Mesenchymal stem cell (in vitro differentiated cells and primary cell): ENCODE measurements around the gene GALC.

Source experiments
- DNase-seq: peaks from one replicate; pipeline ENCODE4 v3.0.0-alpha.2; 2013
- H2AFZ ChIP-seq: one replicate; pipeline ENCODE4 v1.6.1; 2013; ENCODE audit warnings: low read depth, mild to moderate bottlenecking, control low read depth, inconsistent platforms, low read length, moderate library complexity
- H2AK5ac ChIP-seq: 2 replicates; pipeline ENCODE4 v1.6.1; 2013; ENCODE audit warnings: low read length, moderate library complexity, mild to moderate bottlenecking, inconsistent platforms; ENCODE audit not compliant: severe bottlenecking
- H2BK120ac ChIP-seq: one replicate; pipeline ENCODE4 v1.6.1; 2013; ENCODE audit warnings: low read depth, mild to moderate bottlenecking, inconsistent platforms, low read length, moderate library complexity
- H2BK12ac ChIP-seq, 2 experiments: one replicate each; pipeline ENCODE4 v1.6.1; 2013; ENCODE audit warnings: inconsistent platforms in 2 of 2, low read length in 2 of 2, mild to moderate bottlenecking in 2 of 2, moderate library complexity in 2 of 2, control low read depth in 1 of 2
- H2BK15ac ChIP-seq: one replicate; pipeline ENCODE4 v1.6.1; 2013; ENCODE audit warnings: mild to moderate bottlenecking, low read depth, inconsistent platforms; ENCODE audit not compliant: poor library complexity, severe bottlenecking
- H2BK5ac ChIP-seq: 2 replicates; pipeline ENCODE4 v1.6.1; 2013; ENCODE audit warnings: low read depth, mild to moderate bottlenecking, low read length, control low read depth, inconsistent platforms; ENCODE audit not compliant: poor library complexity, severe bottlenecking
- H3K14ac ChIP-seq, 2 experiments: one replicate each; pipeline ENCODE4 v1.6.1; 2013; ENCODE audit warnings: inconsistent platforms in 2 of 2, low read length in 2 of 2, control low read depth in 1 of 2, mild to moderate bottlenecking in 1 of 2, moderate library complexity in 1 of 2
- H3K18ac ChIP-seq, 2 experiments: one replicate each; pipeline ENCODE4 v1.6.1; 2013; ENCODE audit warnings: inconsistent platforms in 2 of 2, low read length in 2 of 2, control low read depth in 1 of 2, low read depth in 1 of 2, mild to moderate bottlenecking in 1 of 2
- H3K23ac ChIP-seq, 2 experiments: one replicate each; pipeline ENCODE4 v1.6.1; 2013; ENCODE audit warnings: inconsistent platforms in 2 of 2, low read length in 2 of 2, mild to moderate bottlenecking in 2 of 2, moderate library complexity in 2 of 2, control low read depth in 1 of 2
- H3K27ac ChIP-seq: 2 replicates; pipeline ENCODE4 v1.5.1; 2013; ENCODE audit warnings: mild to moderate bottlenecking, moderate library complexity, low read length, control low read depth, inconsistent platforms; ENCODE audit not compliant: poor library complexity, severe bottlenecking
- H3K27me3 ChIP-seq, 2 experiments: 2 replicates each; pipeline versions ENCODE4 v1.6.1 to v1.7.0; 2013; ENCODE audit warnings: low read length in 2 of 2, mild to moderate bottlenecking in 2 of 2, moderate library complexity in 2 of 2, control low read depth in 1 of 2, inconsistent platforms in 1 of 2; ENCODE audit not compliant: control insufficient read depth in 1 of 2, insufficient read depth in 1 of 2
- H3K36me3 ChIP-seq, 2 experiments: 2 replicates each; pipeline versions ENCODE4 v1.6.1 to v1.7.0; 2013; ENCODE audit warnings: low read length in 2 of 2, control low read depth in 1 of 2, inconsistent platforms in 1 of 2, low read depth in 1 of 2, mild to moderate bottlenecking in 1 of 2; ENCODE audit not compliant: insufficient read depth in 2 of 2, control insufficient read depth in 1 of 2
- H3K4ac ChIP-seq, 2 experiments: one replicate each; pipeline ENCODE4 v1.6.1; 2013; ENCODE audit warnings: inconsistent platforms in 2 of 2, low read length in 2 of 2, mild to moderate bottlenecking in 2 of 2, moderate library complexity in 2 of 2, control low read depth in 1 of 2, low read depth in 1 of 2
- H3K4me1 ChIP-seq: 2 replicates; pipeline ENCODE4 v1.6.1; 2013; ENCODE audit warnings: low read depth, low read length, control low read depth; ENCODE audit not compliant: control insufficient read depth, insufficient read depth
- H3K4me2 ChIP-seq: 2 replicates; pipeline ENCODE4 v1.6.1; 2013; ENCODE audit warnings: low read length, mild to moderate bottlenecking, inconsistent platforms; ENCODE audit not compliant: poor library complexity, severe bottlenecking
- H3K4me3 ChIP-seq, 2 experiments: 2 replicates each; pipeline versions ENCODE4 v1.5.1 to v1.7.0; 2013; ENCODE audit warnings: low read length in 2 of 2, mild to moderate bottlenecking in 2 of 2, control low read depth in 1 of 2, low read depth in 1 of 2; ENCODE audit not compliant: insufficient read depth in 1 of 2
- H3K79me1 ChIP-seq: replicated peaks from 2 replicates; pipeline ENCODE4 v1.6.1; 2013; ENCODE audit warnings: mild to moderate bottlenecking, control low read depth, low read length, inconsistent platforms; ENCODE audit not compliant: poor library complexity, severe bottlenecking
- H3K9ac ChIP-seq: 2 replicates; pipeline ENCODE4 v1.7.0; 2013; ENCODE audit warnings: mild to moderate bottlenecking, low read length, moderate library complexity
- H3K9me3 ChIP-seq: 2 replicates; pipeline ENCODE4 v1.7.0; 2013; ENCODE audit warnings: mild to moderate bottlenecking, low read length; ENCODE audit not compliant: control insufficient read depth
- H4K8ac ChIP-seq: one replicate; pipeline ENCODE4 v1.6.1; 2013; ENCODE audit warnings: inconsistent platforms, mild to moderate bottlenecking, low read length, moderate library complexity
- H4K91ac ChIP-seq: one replicate; pipeline ENCODE4 v1.6.1; 2013; ENCODE audit warnings: mild to moderate bottlenecking, low read length, inconsistent platforms
- WGBS: methylation state at CpG from one replicate; pipeline ENCODE4 v1.1.7; 2013; ENCODE audit warnings: mixed read lengths; 5-methylcytosine and 5-hydroxymethylcytosine counted together

The GALC gene

GRCh38 chr14:88030079-88030478 is 37.1 kb upstream of the GALC start:
- Histone ChIP-seq H2BK15ac (no peak overlapping the region), H3K9me3 (no peaks in the 10 kb centered on the region), H3K14ac (no peak overlapping the region), H2BK12ac (no peak overlapping the region), H3K27ac (no peak overlapping the region), H2BK120ac (no peak overlapping the region), H3K23ac (no peak overlapping the region), H2BK5ac (no peak overlapping the region), H3K27me3 (peaks cover 0 to 4% of the 10 kb centered on the region in 2 experiments), H2AK5ac (no peak overlapping the region), H2AFZ (no peak overlapping the region), H3K4me2 (no peak overlapping the region), H3K79me1 (no peaks in the 10 kb centered on the region), H3K9ac (no peak overlapping the region), H3K4me1 (no peaks in the 10 kb centered on the region), H4K91ac (no peak overlapping the region), H3K4me3 (no peak overlapping the region), H3K36me3 (no peaks in the 10 kb centered on the region), H3K18ac (no peak overlapping the region), H3K4ac (no peak overlapping the region), H4K8ac (no peak overlapping the region)
- WGBS: 33% methylated on average over 1 of the region's 1 CpG
- no peak for DNase-seq

- no peak overlapping the region for H3K4ac ChIP-seq
- no peak overlapping the region for H2BK120ac ChIP-seq
- no peak overlapping the region for H2AK5ac ChIP-seq
- H3K36me3 ChIP-seq: no peaks in the 10 kb centered on the region
- H3K27ac ChIP-seq: no peak overlapping the region
- H3K18ac ChIP-seq: no peak overlapping the region
- no peak overlapping the region for H2AFZ ChIP-seq
- H3K4me3 ChIP-seq: no peak overlapping the region
- no peaks in the 10 kb centered on the region for H3K9me3 ChIP-seq
- H3K14ac ChIP-seq: no peak overlapping the region
- H3K4me2 ChIP-seq: no peak overlapping the region
- no peaks in the 10 kb centered on the region for H3K79me1 ChIP-seq
- H2BK12ac ChIP-seq: no peak overlapping the region
- no peak overlapping the region for H3K23ac ChIP-seq
- H3K4me1 ChIP-seq: no peaks in the 10 kb centered on the region
- H2BK5ac ChIP-seq: no peak overlapping the region
- H4K8ac ChIP-seq: no peak overlapping the region
- no peak overlapping the region for H3K9ac ChIP-seq
- H3K27me3 ChIP-seq: peaks cover 0 to 4% of the 10 kb centered on the region in 2 experiments
- WGBS: no CpG with 5 or more reads among the region's 2 CpGs
- DNase-seq: no peak
- no peak overlapping the region for H2BK15ac ChIP-seq
- no peak overlapping the region for H4K91ac ChIP-seq
These were observed 36.5 kb upstream of the GALC start for GRCh38 chr14:88029500-88029899.

- H4K8ac ChIP-seq: no peak overlapping the region
- no peak overlapping the region for H3K27ac ChIP-seq
- H3K23ac ChIP-seq: no peak overlapping the region
- 69% methylated on average over 2 of the region's 2 CpGs for WGBS
- no peak overlapping the region for H3K18ac ChIP-seq
- H2BK120ac ChIP-seq: no peak overlapping the region
- H2AK5ac ChIP-seq: no peak overlapping the region
- no peaks in the 10 kb centered on the region for H3K4me1 ChIP-seq
- no peak overlapping the region for H3K4ac ChIP-seq
- H3K27me3 ChIP-seq: peaks cover 0 to 9% of the 10 kb centered on the region in 2 experiments
- no peak overlapping the region for H2BK5ac ChIP-seq
- H3K4me2 ChIP-seq: no peak overlapping the region
- no peaks in the 10 kb centered on the region for H3K36me3 ChIP-seq
- no peak overlapping the region for H4K91ac ChIP-seq
- H3K14ac ChIP-seq: no peak overlapping the region
- H2AFZ ChIP-seq: no peak overlapping the region
- no peak overlapping the region for H3K4me3 ChIP-seq
- H2BK15ac ChIP-seq: no peak overlapping the region
- H3K79me1 ChIP-seq: no peaks in the 10 kb centered on the region
- no peaks in the 10 kb centered on the region for H3K9me3 ChIP-seq
- no peak overlapping the region for H3K9ac ChIP-seq
- no peak overlapping the region for H2BK12ac ChIP-seq
- DNase-seq: no peak
These were observed 33.9 kb upstream of the GALC start for GRCh38 chr14:88026890-88027289.

GRCh38 chr14:88025313-88025712 is 32.3 kb upstream of the GALC start:
- Histone ChIP-seq H3K14ac (no peak overlapping the region), H4K91ac (no peak overlapping the region), H3K18ac (no peak overlapping the region), H3K79me1 (no peaks in the 10 kb centered on the region), H3K27me3 (peaks cover 7 to 9% of the 10 kb centered on the region in 2 experiments), H3K4me3 (no peak overlapping the region), H2BK12ac (no peak overlapping the region), H3K23ac (no peak overlapping the region), H3K9me3 (no peaks in the 10 kb centered on the region), H2BK15ac (no peak overlapping the region), H2AFZ (no peak overlapping the region), H3K4me1 (no peaks in the 10 kb centered on the region), H3K4ac (no peak overlapping the region), H3K27ac (no peak overlapping the region), H3K9ac (no peak overlapping the region), H2AK5ac (no peak overlapping the region), H4K8ac (no peak overlapping the region), H2BK5ac (no peak overlapping the region), H3K4me2 (no peak overlapping the region), H3K36me3 (no peaks in the 10 kb centered on the region), H2BK120ac (no peak overlapping the region)
- DNase-seq: no peak
- 81% methylated on average over 3 of the region's 3 CpGs for WGBS
